Kidney (tissue), 14 donors: ENCODE measurements around the gene KRTAP16-1. TPM values are rescaled to one million over a fixed set of nuclear protein-coding genes. Genes with fewer than 3 reads are reported as not detected.
"Not testable (repeated sequence)": the region's sequence is repeated elsewhere in the genome, so short reads cannot be mapped to it uniquely, and the experiment has no call there.

Experiments used
- DNase-seq, 5 donors: peaks; one replicate each; pipeline ENCODE4 v3.0.0-alpha.2; 2013 to 2020
- FAIRE-seq: peaks from 2 replicates; lab custom pipeline; 2012; peaks lifted over from hg19 to GRCh38; lab: Jason Lieb, UNC
- H3K27ac ChIP-seq, 2 donors: one replicate each; pipeline ENCODE4 v1.7.0; 2013; ENCODE audit warnings: low read depth in 2 of 2, low read length in 2 of 2, inconsistent platforms in 1 of 2
- H3K27me3 ChIP-seq: one replicate; pipeline ENCODE4 v1.7.1; 2013; ENCODE audit warnings: low read length, inconsistent platforms; ENCODE audit not compliant: control insufficient read depth, insufficient read depth
- H3K36me3 ChIP-seq, 3 donors: one replicate each; pipeline versions ENCODE4 v1.7.0 to v1.7.1; 2013; ENCODE audit warnings: low read length in 3 of 3, control low read depth in 1 of 3, inconsistent platforms in 1 of 3; ENCODE audit not compliant: insufficient read depth in 3 of 3, control insufficient read depth in 2 of 3
- H3K4me1 ChIP-seq, 3 donors: one replicate each; pipeline versions ENCODE4 v1.7.0 to v1.7.1; 2013; ENCODE audit warnings: low read length in 3 of 3, inconsistent platforms in 1 of 3, low read depth in 1 of 3; ENCODE audit not compliant: control insufficient read depth in 2 of 3, insufficient read depth in 2 of 3
- H3K4me3 ChIP-seq, 3 donors: one replicate each; pipeline versions ENCODE4 v1.7.0 to v1.8.1; 2013; ENCODE audit warnings: low read length in 3 of 3, control low read depth in 1 of 3, inconsistent platforms in 1 of 3
- H3K9ac ChIP-seq, 3 donors: one replicate each; pipeline versions ENCODE4 v1.7.0 to v1.7.1; 2013; ENCODE audit warnings: low read length in 3 of 3, control low read depth in 1 of 3, inconsistent platforms in 1 of 3
- H3K9me3 ChIP-seq, 3 donors: one replicate each; pipeline versions ENCODE4 v1.7.0 to v1.7.1; 2013; ENCODE audit warnings: low read length in 3 of 3, control low read depth in 1 of 3, inconsistent platforms in 1 of 3; ENCODE audit not compliant: control insufficient read depth in 2 of 3, insufficient read depth in 1 of 3
- CTCF ChIP-seq: IDR thresholded peaks from 3 replicates; pipeline ENCODE4 v1.5.1; 2012; ENCODE audit warnings: mild to moderate bottlenecking, moderate library complexity, borderline replicate concordance; ENCODE audit not compliant: insufficient read depth; ENCODE audit errors: extremely low read depth
- intact Hi-C: fragments of 100-400 bp; cut with DNase I; formaldehyde crosslinking; loops from one replicate; pipeline ENCODE4 v1.11.1; 2022
- polyA plus RNA-seq: library from polyadenylated mRNA; stranded (reverse); fragments of 350-450 nt; fragmentation: Illumina TruSeq; extraction: RNeasy Lipid Tissue Mini Kit (QIAGEN cat#74804); gene quantifications from one replicate; pipeline ENCODE4 v1.2.3, GENCODE V29; 2014; ENCODE audit warnings: low read depth, low replicate concordance; ENCODE audit not compliant: insufficient read depth
- total RNA-seq: library from RNA; stranded (reverse); fragmentation: NEBNext Ultra II Directional; extraction: Animal tissue kit (Norgen Biotek cat#: 25700); gene quantifications from one replicate; pipeline ENCODE4 v1.2.1, GENCODE V29; 2021
- donor health status: control.
- donor health status: control.
- donor health status: control.
- donor health status: control.
- donor health status: control.
- donor health status: DM: yes; HTN: yes; CAD: no.
- donor health status: Normal renal cell carcinoma (clear cell type).

Gene KRTAP16-1
- total and polyA plus RNA-seq, 2 donors from 2014 or later: not detected

GRCh38 chr17:41351177-41351576, 42.1 kb upstream of the KRTAP16-1 start:
- no peaks in the 10 kb centered on the region for H3K27me3 ChIP-seq
- FAIRE-seq: no peak
- DNase-seq: no peak
- no peak overlapping the region for H3K9ac ChIP-seq
- no peak overlapping the region for H3K4me3 ChIP-seq
- no peak overlapping the region for H3K27ac ChIP-seq
- H3K36me3 ChIP-seq: no peaks in the 10 kb centered on the region
- intact Hi-C loops: no loop called here
- H3K9me3 ChIP-seq: peaks cover 0 to 3% (median 0%) of the 10 kb centered on the region in 3 donors
- no peak for TF ChIP-seq CTCF
- H3K4me1 ChIP-seq: no peaks in the 10 kb centered on the region

DNA sequence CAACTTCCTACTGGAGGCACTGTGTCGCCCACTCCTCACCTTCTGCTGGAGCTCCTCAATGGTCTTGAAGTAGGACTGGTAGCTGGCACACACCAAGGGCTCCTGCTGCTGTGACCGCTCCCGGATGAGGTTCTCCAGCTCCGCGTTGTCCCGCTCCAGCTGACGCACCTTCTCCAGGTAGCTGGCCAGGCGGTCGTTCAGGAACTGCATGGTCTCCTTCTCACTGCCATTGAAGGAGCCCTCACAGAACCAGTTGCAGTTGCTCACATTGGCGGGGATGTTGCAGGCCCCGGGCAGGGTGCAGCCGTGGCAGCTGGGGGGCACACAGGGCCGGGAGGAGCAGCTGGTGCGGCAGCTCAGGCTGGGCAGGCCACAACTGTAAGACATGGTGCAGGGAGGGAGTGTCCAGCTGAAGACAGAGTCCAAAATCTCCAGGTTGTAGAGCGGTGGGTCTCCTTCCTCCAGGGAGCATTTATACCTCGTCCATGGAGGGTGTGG, 41.3 kb upstream of the KRTAP16-1 start, which contains the start of gene KRT33A:
TSS of gene KRT33A (minus strand) at position 448 of the 498 bp plus-strand sequence. CDS start at position 387, 61 bp downstream.
- H3K9me3 ChIP-seq, intact Hi-C loops, H3K4me3 ChIP-seq: not testable (repeated sequence)

DNA sequence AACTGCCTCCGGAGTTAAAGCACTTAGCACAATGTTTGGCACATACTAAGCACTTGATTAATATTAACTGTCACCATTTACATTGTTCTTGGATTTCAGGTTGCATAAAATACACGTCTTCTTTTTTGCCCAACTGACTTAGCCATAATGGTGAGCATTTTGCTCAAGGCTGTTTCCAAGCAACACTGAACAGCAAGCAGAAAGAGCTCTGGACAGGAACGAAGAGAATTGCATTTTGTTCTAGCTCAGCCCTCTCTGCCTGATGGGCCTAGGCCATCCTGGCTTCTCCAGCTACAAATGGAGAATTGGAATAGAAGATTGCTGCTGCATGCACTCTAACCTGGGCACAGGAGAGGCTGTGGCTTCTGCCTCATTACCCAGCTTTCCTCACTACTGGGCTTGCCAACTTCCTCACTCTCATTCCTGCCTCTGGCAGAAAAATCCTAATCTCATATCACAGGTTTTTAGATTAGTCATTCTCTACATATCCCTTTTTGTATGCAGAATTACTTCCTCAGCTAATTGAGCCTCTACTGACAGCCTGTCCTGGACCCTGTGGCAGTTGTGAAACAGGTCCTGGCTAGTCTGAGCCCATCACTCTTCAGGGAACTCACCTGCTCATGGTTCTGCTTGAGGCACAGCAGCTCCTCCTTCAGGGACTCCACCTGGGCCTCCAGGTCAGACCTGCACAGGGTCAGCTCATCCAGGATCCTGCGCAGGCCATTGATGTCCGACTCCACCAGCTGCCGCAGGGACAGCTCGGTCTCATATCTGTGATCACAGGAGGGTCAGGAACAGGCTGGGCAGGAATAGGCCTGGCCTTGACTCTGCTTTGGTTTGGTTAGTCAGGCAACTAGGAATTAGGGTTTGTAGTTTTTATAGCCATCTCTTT, 39.0 kb upstream of the KRTAP16-1 start:
- Histone ChIP-seq H3K27ac (no peak overlapping the region), H3K9ac (no peak overlapping the region), H3K9me3 (no peaks in the 10 kb centered on the region), H3K4me3 (no peak overlapping the region), H3K27me3 (no peaks in the 10 kb centered on the region), H3K4me1 (no peaks in the 10 kb centered on the region), H3K36me3 (no peaks in the 10 kb centered on the region)
- intact Hi-C loops: no loop called here
- DNase-seq (no peak), FAIRE-seq (no peak)
- TF ChIP-seq CTCF: no peak

More for the DNA sequence above, 41.3 kb upstream of the KRTAP16-1 start, which contains the start of gene KRT33A:
- not testable (repeated sequence) for H3K36me3 ChIP-seq, DNase-seq, H3K27ac ChIP-seq, H3K4me1 ChIP-seq, H3K9ac ChIP-seq, H3K27me3 ChIP-seq, FAIRE-seq

GRCh38 chr17:41346421-41346820, 37.3 kb upstream of the KRTAP16-1 start:
- H3K36me3 ChIP-seq, H3K4me3 ChIP-seq, H3K27ac ChIP-seq, H3K4me1 ChIP-seq, H3K9me3 ChIP-seq, H3K9ac ChIP-seq, FAIRE-seq, DNase-seq, intact Hi-C loops, H3K27me3 ChIP-seq: not testable (repeated sequence)
